ENCODE data around the gene FLT1.

FLT1 gene

GRCh38 chr13:28320209-28320608 is 174.7 kb downstream of the FLT1 start:
- DNase-seq (ENCODE audit: low read depth in 2 of 3, low spot score in 1 of 3) = no peak

- no peak for DNase-seq (ENCODE audit: low read depth in 2 of 3, low spot score in 1 of 3)
Observed at GRCh38 chr13:28319528-28319927, 175.4 kb downstream of the FLT1 start.

GRCh38 chr13:28318496-28318895 is 176.4 kb downstream of the FLT1 start:
- DNase-seq (ENCODE audit: low read depth in 2 of 3, low spot score in 1 of 3) = no peak

- no peak for DNase-seq (ENCODE audit: low read depth in 2 of 3, low spot score in 1 of 3)
Observed at GRCh38 chr13:28316836-28317235, 178.1 kb downstream of the FLT1 start.

GRCh38 chr13:28316129-28316528 is 178.8 kb downstream of the FLT1 start:
- no peak for DNase-seq (ENCODE audit: low read depth in 2 of 3, low spot score in 1 of 3)

- DNase-seq (ENCODE audit: low read depth in 2 of 3, low spot score in 1 of 3) = no peak
Observed at GRCh38 chr13:28314879-28315278, 180.0 kb downstream of the FLT1 start.

GRCh38 chr13:28313579-28313978 is 181.3 kb downstream of the FLT1 start:
- DNase-seq (ENCODE audit: low read depth in 2 of 3, low spot score in 1 of 3) = peak in 2 of 3 donors; percentile 3 to 7

GRCh38 chr13:28306325-28306724 is 188.6 kb downstream of the FLT1 start:
- DNase-seq (ENCODE audit: low read depth in 2 of 3, low spot score in 1 of 3) = no peak

GRCh38 chr13:28301839-28302238 is 193.1 kb downstream of the FLT1 start:
- DNase-seq (ENCODE audit: low read depth in 2 of 3, low spot score in 1 of 3) = no peak

GRCh38 chr13:28299916-28300315 is 195.0 kb downstream of the FLT1 start:
- DNase-seq (ENCODE audit: low read depth in 2 of 3, low spot score in 1 of 3) = no peak

GRCh38 chr13:28297341-28297740 is 197.6 kb downstream of the FLT1 start:
- DNase-seq (ENCODE audit: low read depth in 2 of 3, low spot score in 1 of 3) = no peak

GRCh38 chr13:28286263-28286662 is 208.7 kb downstream of the FLT1 start:
- DNase-seq (ENCODE audit: low read depth in 2 of 3, low spot score in 1 of 3) = no peak

- DNase-seq (ENCODE audit: low read depth in 2 of 3, low spot score in 1 of 3) = no peak
Observed at GRCh38 chr13:28283600-28283999, 211.3 kb downstream of the FLT1 start.

- DNase-seq (ENCODE audit: low read depth in 2 of 3, low spot score in 1 of 3) = no peak
Observed at GRCh38 chr13:28282451-28282850, 212.5 kb downstream of the FLT1 start.

- DNase-seq (ENCODE audit: low read depth in 2 of 3, low spot score in 1 of 3) = no peak
Observed at GRCh38 chr13:28273919-28274318, 221.0 kb downstream of the FLT1 start.

GRCh38 chr13:28271056-28271840 is 223.7 kb downstream of the FLT1 start:
- DNase-seq (ENCODE audit: low read depth in 2 of 3, low spot score in 1 of 3) = no peak

GRCh38 chr13:28268800-28269223 is 226.1 kb downstream of the FLT1 start:
- DNase-seq (ENCODE audit: low read depth in 2 of 3, low spot score in 1 of 3) = no peak

- no peak for DNase-seq (ENCODE audit: low read depth in 2 of 3, low spot score in 1 of 3)
Observed at GRCh38 chr13:28267497-28267896, 227.4 kb downstream of the FLT1 start.

- DNase-seq (ENCODE audit: low read depth in 2 of 3, low spot score in 1 of 3) = no peak
Observed at GRCh38 chr13:28258417-28258816, 236.5 kb downstream of the FLT1 start.

- no peak for DNase-seq (ENCODE audit: low read depth in 2 of 3, low spot score in 1 of 3)
Observed at GRCh38 chr13:28257305-28257704, 237.6 kb downstream of the FLT1 start.

- DNase-seq (ENCODE audit: low read depth in 2 of 3, low spot score in 1 of 3) = no peak
Observed at GRCh38 chr13:28252547-28252946, 242.4 kb downstream of the FLT1 start.

- DNase-seq (ENCODE audit: low read depth in 2 of 3, low spot score in 1 of 3) = no peak
Observed at GRCh38 chr13:28251466-28251865, 243.5 kb downstream of the FLT1 start.

GRCh38 chr13:28250542-28250941 is 244.4 kb downstream of the FLT1 start:
- DNase-seq (ENCODE audit: low read depth in 2 of 3, low spot score in 1 of 3) = no peak

All from stimulated activated CD4-positive, alpha-beta T cell treated with anti-CD3 and anti-CD28 coated beads, Interleukin-12 subunit alpha, Interleukin-12 subunit beta, amount 100 ng/mL, for 48 hours (primary cell).